GM18508 (cell line): Measurements from ENCODE around the gene LPIN2.

Experiments
- ATAC-seq: cut with Tn5 transposase; IDR thresholded peaks from one replicate; pipeline ENCODE4 v1.9.1; 2021; ENCODE audit warnings: moderate number of reproducible peaks; ENCODE audit not compliant: insufficient read depth, unreplicated experiment

The LPIN2 gene

DNA sequence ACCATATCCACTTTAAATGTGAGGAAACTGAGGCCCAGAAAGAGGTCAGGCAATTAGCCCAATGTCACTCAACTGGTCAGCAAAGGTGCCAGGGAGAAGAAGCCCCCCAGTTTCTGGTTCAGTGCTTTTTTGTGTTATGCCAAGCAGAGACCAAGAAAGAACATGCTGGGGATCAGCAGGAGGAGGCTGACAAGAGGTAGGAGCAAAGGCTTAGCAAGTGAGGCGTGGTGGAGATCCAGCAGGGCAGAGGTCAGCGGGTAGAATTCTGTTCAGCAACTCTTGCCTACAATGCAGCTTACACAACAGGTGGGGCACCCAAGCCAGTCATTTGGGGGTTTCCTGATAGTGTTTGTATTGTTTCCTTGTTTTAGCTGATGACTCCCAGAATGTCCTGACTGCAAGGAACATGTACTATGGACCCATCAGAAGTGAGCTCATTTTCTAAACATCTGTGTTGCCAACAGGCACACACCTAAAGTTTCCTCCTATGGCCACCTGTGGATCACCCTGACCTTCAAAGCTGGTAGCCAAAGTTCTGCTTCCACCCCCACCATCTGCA, 28.2 kb downstream of the LPIN2 start:
- ATAC-seq: no peak

DNA sequence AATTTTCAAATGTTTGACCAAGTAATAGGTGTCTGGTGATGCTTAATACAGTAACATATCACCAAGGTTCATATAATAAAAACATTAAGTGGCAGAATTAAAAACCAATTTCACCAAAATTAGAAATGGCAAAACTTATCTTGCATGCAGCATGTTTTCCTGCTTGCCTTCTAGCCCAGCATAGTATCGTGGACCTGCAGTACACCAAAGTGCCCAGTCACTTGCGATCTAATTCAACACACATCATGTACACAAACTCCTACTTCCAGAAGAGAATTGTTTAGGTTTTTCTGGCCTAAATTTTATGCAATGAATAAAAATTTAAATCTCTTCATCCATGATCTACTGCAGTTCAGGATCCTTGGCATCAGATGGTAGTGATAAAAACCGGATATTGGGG, 28.9 kb downstream of the LPIN2 start:
- ATAC-seq: no peak

DNA sequence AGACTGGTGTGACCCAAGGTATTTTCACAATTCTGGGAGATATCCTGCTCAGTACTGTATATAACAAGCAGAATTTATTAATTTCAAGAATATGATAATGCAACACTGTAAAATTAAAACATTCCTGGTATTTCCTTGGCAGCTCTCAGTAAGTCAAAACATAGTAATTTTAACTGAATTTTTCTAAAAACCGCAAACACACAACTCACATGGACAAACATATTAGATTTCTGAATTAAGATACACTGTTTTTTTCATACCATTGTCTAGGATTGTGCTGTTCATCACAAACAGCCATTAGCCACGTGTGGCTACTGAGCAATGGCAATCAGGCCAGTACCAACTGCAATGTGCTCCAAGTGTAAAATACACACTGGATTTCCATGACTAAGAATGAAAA, 29.6 kb downstream of the LPIN2 start:
- ATAC-seq: no peak

DNA sequence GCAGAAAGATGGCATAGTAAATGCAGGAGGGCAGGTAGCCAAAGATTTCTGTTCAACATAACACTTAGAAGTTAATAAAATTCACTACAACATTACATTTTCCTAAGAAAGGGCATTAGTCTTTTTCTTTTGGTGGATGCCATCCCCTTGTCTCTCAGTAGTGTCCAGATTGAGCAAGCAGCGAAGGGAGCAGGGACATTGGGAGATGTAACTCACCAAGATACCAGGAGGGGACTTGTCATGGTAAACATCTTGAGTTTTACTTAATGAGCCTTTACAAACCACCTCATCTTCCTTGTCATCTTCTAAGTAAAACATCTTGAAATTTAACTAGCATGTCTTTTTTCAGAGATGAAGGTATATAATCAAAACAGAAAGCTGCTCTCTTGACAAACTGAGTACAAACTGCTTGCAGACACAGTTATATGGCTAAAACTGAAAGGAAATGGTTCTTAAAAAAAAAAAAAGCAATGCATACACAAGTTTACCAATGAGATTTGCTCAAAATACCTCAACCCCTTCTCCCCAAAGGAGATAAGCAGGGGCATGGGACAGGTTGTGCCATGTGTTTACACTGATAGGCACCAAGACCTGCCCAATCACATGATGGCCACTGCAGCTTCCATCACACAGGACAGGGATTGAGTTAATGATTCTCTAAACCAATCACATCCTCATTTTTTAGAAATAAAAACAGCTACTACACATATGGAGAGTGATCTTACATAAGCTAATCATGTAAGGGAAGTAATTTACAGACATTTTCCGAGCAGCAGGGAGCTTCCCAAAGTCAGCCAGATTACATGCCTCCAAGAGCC, 30.3 kb downstream of the LPIN2 start:
- no peak for ATAC-seq

DNA sequence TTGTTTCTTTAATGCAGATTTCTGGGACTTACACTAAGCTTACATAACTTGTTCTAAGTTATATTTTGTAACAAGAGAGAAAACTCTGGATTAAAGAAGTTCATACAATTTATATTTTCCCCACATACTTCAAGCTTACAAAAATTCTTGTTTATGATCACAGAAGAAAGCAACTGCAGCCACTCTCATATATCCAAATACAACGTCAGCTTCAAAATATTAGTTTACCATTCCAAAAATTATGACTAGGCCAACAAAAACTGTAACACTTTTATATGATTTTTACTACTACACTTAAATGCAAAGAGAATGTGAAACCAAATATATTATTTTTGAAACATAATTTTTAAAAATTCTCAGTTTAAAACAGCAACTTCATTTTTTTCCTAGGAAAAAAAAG, 30.9 kb downstream of the LPIN2 start:
- no peak for ATAC-seq

GRCh38 chr18:2981212-2981728, 31.7 kb downstream of the LPIN2 start:
- ATAC-seq: no peak

DNA sequence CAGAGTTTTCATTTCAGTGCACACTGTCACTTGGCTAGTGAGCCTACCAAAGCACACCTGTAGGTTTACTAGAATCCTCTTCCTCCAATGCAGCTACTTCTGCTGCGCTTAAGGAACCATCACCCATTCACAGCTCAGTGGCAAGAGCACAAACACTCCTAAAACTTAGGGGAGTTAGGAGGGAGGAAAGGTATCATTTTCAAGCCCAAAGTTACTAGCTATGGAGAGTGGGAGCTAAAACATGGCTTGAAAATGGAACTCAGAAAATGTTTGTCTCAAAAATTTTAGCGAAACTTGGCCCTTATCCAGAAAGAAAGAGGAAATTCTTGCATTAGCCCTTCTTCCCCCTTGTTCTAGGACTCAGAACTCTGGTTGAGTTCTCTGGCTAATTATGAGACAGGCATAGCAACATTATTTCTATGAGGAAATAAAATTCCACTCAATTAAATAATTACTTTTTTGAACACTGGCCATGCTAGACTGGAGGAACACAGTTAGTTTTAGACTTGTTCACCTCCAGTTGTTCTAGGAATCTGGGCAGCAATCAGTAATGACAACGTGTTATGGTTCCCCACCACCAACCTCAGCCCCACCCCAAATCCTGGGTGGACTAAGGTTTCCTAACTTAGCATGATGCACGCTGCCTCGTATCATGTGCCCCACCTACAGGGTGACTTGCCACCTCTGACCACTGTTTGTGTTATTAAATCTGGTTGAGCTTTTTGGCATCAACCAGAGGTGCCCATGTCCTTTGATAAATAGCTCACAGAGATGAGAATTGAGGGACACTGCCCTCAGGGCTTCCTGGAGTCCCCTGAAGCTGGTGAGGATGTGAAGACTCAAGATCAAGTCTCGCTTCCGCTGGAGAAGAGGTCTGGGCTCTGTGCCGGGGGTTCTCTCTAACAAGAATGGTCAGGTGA, 32.8 kb downstream of the LPIN2 start:
- no peak for ATAC-seq

GRCh38 chr18:2979129-2979528, 33.8 kb downstream of the LPIN2 start:
- ATAC-seq: no peak

DNA sequence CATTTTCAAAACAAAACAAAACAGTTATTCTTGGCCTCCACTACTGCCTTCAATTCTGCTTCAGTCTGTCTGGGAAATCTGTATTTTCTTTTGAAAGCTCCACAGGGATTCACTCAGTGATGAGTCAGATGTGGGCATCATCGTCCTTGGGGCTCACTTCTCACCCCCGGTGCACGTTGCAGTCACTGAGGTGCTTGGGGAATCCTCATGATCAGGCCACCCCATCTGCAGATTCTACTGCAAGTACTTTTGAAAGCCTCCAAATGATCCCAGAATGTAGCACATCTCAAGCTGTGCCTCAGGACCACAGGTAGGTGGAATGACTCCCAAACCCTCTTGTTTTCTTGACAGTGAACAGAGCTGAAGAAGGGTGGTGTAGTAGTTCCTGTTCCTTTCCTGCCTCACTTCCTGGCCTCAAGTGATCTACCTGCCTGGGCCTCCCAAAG, 34.3 kb downstream of the LPIN2 start:
- no peak for ATAC-seq

DNA sequence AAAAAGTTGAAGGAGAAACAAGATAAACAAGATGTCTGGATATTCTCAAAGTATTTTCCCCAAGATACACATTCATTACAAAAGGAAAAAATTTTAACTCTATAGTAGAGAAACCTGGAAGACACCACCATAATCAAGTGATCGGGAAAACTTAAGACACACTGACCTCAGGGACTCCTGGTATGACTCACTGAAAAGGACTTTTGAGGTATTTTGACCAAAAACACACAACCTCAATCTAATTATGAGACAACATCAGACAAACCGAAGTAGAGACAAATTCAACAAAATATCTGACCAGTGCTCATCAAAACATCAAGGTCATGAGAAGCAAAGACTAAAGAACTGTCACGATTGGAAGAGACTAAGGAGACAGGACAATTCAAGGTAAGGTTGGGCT, 34.7 kb downstream of the LPIN2 start:
- no peak for ATAC-seq

DNA sequence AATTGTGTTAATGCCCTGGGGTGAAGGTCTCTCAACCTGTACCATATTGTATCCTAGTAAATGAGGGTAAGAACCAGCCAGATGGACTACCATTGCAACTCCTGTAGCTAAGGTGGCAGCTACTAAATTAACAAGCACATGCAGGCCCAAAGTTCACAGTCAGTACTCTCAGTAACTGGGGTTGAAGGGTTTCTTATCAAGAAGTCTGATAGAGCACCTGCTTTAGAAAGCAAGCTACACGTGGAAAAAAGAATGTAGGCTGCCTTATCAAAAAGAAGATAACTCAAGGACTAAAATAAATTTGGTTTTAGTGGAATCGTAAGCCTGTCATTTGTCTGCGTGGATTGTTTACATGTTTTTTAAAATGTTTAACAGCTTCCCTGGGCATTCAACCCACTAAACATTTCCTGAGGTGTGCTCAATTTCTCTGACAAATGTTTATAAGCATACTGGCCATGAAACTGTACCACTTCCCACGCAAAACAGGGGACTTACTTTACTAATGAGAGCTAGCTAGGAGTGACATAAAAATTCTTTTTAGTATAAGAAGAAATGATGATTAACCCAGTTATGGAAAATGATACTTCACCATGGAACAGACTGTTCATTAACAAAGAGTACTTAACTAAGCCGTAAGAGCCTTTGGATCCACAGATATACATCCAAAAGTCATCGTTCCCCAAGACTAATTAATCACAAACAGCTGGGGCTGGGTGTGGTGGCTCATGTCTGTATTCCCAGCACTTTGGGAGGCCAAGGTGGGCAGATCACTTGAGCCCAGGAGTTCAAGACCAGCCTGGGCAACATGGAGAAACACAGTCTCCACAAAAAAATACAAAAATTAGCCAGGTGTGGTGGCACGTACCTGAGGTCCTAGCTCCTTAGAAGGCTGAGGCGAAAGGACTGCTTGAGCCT, 36.5 kb downstream of the LPIN2 start:
- ATAC-seq: no peak

- ATAC-seq: no peak
Measured at GRCh38 chr18:2974731-2975130, 38.2 kb downstream of the LPIN2 start.

DNA sequence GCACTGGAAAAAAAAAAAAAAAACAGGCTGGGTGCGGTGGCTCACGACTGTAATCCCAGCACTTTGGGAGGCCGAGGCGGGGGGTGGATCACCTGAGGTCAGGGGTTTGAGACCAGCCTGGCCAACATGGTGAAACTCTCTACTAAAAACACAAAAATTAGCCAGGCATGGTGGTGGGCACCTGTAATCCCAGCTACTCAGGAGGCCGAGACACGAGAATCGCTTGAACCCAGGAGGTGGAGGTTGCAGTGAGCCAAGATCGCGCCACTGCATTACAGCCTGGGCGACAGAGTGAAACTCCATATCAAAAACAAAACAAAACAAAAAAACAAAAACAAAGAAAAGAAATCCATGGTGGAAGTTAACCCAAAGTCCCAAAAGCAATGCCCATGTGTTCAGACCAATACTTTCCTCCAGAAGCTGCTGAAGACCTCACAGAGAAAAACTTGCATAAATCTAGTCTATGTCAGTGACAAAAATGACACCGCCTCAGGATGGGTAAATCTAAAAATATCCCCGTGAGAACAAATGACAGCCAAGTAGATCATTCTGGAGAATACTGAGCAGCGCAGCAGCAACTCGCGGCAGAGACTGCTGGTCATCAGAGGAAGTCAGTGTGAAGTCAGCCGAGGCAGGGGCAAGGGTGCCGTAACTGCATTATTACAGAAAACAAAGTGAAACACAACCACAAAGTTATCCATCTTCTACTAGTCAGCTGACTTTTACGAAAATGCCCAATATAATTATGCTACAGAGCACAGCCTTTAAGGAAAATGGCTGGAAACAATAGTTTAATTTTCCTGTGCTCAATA, 41.0 kb downstream of the LPIN2 start:
- ATAC-seq: peak; percentile 78

DNA sequence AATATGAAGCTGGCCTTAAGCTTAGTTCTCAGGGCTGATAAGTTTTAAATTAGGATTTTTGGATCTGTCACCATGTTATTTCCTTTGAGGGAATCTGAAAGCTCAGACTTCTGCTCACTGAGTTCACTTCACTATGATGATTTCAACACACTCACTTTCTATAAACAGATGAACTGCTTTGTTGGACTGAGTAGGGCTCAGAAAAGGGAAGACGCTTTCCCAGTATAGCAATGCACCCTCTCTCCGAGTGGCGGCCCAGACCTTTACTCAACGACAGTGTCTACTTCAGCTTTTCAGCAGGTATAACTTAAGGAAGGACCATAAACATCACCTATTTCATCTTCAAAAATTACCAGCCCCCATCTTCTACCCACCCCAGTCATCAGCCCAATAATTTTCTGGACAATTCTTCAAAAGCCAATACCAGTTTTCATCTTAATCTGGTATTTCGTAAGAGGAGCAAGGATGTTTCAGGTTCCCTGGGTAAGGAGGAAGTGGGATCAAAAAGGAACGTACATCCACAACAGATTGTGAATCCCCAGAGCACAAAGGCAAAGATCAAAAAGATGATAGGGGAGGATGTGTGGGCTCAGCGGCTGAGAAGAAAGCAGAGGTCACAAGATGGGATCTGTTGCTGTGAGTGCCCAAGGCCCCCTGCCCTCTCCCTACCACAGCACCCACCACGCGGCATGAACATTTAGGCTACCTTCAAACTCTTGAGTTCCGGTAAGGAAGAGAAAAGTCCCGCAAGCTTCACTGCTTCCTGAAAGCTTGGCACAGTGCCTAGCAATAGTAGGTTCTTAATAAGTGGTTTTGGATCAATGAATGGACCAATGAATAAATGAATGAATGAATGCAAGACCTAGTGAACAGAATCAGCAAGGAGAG, 41.9 kb downstream of the LPIN2 start:
- no peak for ATAC-seq

DNA sequence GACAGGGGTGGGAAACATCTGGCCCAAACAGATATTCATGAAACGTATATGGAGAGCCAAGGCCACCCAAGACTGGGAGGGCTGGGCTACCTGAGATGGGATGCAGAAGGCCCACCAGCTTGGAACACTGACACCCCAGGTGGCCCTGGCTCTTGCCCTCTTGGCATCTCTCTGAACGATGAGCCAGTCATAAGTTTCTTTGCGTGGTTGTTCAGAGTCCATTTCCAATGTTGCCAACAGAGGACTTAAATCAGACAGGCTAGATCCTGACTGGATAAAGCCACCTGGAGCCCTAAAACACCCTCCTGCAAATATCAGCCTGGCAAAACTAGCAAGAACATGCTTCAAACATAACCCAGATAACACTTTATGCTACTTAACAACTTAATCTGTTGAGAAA, 42.6 kb downstream of the LPIN2 start:
- no peak for ATAC-seq

DNA sequence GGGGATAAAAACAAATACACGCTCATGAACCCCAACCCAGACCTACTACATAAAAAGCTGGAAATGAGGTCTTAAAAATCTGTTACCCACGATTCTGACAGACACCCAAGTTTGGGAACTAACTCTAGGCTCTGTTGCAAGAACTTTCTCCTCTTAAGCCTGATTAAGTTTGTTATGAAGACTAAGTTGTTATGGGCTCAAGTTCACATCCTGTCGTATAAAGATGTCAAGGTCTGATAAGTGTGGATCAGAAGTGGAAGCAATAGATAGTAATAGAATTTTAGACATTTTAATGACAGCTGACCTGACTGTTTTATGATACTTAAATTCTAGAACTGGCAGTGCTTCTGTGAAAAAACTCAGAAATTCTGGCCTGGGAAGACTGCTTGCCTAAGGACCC, 43.2 kb downstream of the LPIN2 start:
- ATAC-seq: no peak

- ATAC-seq: no peak
Measured at GRCh38 chr18:2968606-2969005, 44.3 kb downstream of the LPIN2 start.

GRCh38 chr18:2967820-2968219, 45.1 kb downstream of the LPIN2 start:
- ATAC-seq: no peak
